Skeletal muscle satellite cell (primary cell): ENCODE results near the gene TNFRSF6B.
"Not testable (repeated sequence)": the region's sequence is repeated elsewhere in the genome, so short reads cannot be mapped to it uniquely, and the experiment has no call there.

ENCODE experiments used
- H3K27me3 ChIP-seq: 2 replicates; pipeline ENCODE4 v1.7.0; 2013; ENCODE audit warnings: low read length; ENCODE audit not compliant: control insufficient read depth, insufficient read depth
- H3K36me3 ChIP-seq: 2 replicates; pipeline ENCODE4 v1.7.0; 2013; ENCODE audit warnings: mild to moderate bottlenecking, control low read depth, low read length; ENCODE audit not compliant: insufficient read depth
- H3K4me1 ChIP-seq: 2 replicates; pipeline ENCODE4 v1.7.0; 2013; ENCODE audit warnings: low read length; ENCODE audit not compliant: control insufficient read depth, insufficient read depth
- H3K4me2 ChIP-seq: 2 replicates; pipeline ENCODE4 v1.7.0; 2013; ENCODE audit warnings: mild to moderate bottlenecking, low read length
- H3K4me3 ChIP-seq: 2 replicates; pipeline ENCODE4 v1.7.0; 2013; ENCODE audit warnings: low read length
- H3K9ac ChIP-seq: 2 replicates; pipeline ENCODE4 v1.7.0; 2013; ENCODE audit warnings: mild to moderate bottlenecking, low read depth, low read length, moderate library complexity
- H3K9me3 ChIP-seq: replicated peaks from 2 replicates; pipeline ENCODE4 v1.7.0; 2013; ENCODE audit warnings: mild to moderate bottlenecking, control low read depth, low read length

Gene TNFRSF6B

DNA sequence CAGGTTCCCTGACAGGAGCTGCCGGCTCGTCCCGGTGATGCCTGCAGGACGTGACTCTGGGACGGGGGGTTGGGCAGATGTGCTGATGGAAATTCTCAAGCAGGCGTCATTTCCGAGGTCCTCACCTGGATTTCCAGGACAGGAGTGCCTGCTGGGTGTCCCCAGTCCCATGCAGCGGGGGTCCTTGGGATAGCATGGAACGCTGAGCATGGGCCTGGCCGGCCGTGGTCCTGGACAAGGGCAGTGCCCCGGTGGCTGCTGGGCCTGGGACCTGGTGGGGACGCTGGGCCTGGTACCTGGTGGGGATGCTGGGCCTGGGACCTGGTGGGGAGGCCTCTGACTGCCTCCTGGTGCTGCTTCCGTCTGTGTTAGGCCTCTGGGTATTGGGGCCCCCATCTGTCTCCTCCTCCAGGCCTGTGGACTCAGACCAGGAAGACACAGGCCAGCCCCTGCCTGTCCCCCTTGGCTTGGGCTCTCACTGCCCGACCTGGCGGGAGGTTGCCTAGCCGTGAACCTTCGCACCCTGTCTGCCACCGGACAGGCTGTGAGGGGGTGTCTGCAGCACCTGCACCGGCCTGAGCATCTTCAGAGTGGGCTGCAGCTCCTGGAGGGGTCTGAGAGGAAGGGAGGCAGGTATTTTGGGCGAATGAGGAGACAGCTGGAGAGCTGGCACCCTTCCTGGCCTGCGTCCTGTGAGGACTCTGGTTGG lies 32.2 kb upstream of the TNFRSF6B start:
- no peak overlapping the region for H3K4me3 ChIP-seq
- peaks cover 60% of the 10 kb centered on the region for H3K36me3 ChIP-seq
- no peaks in the 10 kb centered on the region for H3K9me3 ChIP-seq
- H3K4me2 ChIP-seq = no peak overlapping the region
- no peak overlapping the region for H3K9ac ChIP-seq
- peaks cover 4% of the 10 kb centered on the region for H3K4me1 ChIP-seq
- H3K27me3 ChIP-seq = no peaks in the 10 kb centered on the region

DNA sequence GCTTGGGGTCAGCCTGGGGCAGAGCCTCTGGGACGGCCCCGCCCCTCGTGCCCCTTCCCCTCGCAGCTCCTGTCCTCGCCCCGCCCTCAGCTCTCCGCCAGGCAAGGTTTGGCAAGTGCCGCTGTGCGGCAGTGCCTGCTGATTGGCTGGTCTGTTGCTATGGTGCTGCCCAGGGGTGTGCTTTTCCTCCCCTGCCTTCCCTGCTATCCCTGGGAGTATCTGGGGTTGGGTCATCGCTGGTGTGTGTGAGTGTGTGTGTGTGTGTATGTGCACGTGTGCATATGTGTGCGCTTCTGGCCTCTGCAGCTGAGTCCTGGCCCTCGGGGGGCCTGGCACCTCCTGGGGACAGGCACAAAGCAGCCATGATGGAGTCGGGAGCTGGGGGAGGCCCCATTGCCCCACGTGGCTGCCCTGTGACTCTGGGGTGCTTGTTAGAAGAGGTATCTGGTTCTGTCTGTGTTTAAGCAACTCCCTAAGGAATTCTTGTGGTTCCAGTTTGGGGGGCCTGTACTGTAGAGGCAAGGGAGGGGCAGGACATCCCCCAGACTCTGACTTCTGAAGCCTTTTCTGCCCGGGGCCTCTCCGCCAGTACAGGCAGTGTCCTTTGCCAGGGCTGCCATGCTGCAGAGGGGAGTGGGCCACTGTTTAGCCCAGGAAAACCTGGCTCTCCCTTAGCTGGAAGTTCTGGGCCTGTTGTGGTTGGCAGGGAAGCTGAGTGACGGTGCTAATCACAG lies 31.4 kb upstream of the TNFRSF6B start:
- Histone ChIP-seq H3K9ac (no peak overlapping the region), H3K4me1 (no peaks in the 10 kb centered on the region), H3K4me2 (no peak overlapping the region), H3K9me3 (no peaks in the 10 kb centered on the region), H3K36me3 (peaks cover 60% of the 10 kb centered on the region), H3K4me3 (no peak overlapping the region), H3K27me3 (no peaks in the 10 kb centered on the region)

DNA sequence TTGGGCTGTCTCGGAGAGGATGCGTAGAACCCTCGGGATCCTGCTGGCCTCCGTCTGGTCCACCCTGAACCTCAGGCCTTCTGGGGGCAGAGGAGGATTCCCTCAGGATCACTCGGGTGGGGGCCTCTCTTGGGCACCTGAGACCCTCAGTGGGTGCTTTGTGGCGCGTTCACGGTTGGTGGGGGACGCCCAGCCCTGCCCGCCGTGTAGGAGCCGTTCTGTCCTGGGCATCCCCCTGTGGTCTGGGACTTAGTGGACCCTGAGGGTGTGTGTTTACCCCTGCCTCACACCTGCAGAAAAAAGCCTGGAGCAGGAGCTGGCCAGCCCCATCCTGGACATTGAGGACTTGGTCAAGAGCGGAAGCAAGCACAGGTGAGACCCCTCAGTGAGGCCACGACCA lies 30.7 kb upstream of the TNFRSF6B start:
- Histone ChIP-seq H3K27me3 (no peaks in the 10 kb centered on the region), H3K4me1 (no peaks in the 10 kb centered on the region), H3K4me2 (no peak overlapping the region), H3K9me3 (no peaks in the 10 kb centered on the region), H3K9ac (no peak overlapping the region), H3K4me3 (no peak overlapping the region), H3K36me3 (peaks cover 57% of the 10 kb centered on the region)

DNA sequence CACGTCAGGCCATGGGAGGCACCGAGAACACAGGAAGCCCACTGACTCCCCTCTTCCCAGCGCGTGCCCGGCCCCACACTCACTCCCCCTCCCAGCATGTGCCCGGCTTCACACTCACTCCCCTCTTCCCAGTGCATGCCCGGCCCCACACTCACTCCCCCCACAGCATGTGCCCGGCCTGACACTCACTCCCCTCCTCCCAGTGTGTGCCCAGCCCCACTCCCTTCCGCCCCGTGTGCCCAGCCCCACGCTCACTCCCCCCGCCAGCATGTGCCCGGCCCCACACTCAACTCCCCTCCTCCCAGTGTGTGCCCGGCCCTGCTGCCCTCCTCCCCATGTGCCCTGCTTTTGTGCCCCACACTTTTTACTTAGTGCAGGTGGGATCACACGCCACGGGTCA lies 28.6 kb upstream of the TNFRSF6B start:
- Histone ChIP-seq H3K4me2 (no peak overlapping the region), H3K9me3 (no peaks in the 10 kb centered on the region), H3K36me3 (peaks cover 40% of the 10 kb centered on the region)

DNA sequence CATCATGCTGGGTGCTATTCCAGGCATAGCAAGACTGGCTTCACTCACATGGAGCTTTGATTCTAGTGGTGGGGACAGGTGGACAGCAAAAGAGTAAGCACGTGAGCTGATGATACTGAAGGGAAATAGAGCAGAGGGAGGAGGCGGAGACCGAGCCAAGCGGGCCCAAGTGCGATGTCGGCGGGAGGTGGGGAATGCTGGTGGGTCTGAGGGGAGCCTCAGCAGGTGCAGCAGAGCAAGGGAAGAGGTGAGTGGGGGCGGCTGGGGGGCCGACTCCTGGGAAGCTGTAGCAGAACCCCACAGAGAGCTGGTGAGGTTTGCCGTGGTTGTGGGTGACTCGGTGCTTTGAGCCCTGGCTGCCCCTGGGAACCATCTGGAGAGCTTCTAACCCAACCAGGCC lies 28.1 kb upstream of the TNFRSF6B start:
- H3K4me2 ChIP-seq = no peak overlapping the region
- H3K4me3 ChIP-seq = no peak overlapping the region
- H3K36me3 ChIP-seq = peaks cover 35% of the 10 kb centered on the region
- H3K9ac ChIP-seq = no peak overlapping the region
- no peaks in the 10 kb centered on the region for H3K9me3 ChIP-seq
- H3K27me3 ChIP-seq = no peaks in the 10 kb centered on the region
- H3K4me1 ChIP-seq = no peaks in the 10 kb centered on the region

More for the DNA sequence above, 28.6 kb upstream of the TNFRSF6B start:
- Histone ChIP-seq H3K9ac (no peak overlapping the region), H3K4me3 (no peak overlapping the region), H3K27me3 (no peaks in the 10 kb centered on the region), H3K4me1 (no peaks in the 10 kb centered on the region)

DNA sequence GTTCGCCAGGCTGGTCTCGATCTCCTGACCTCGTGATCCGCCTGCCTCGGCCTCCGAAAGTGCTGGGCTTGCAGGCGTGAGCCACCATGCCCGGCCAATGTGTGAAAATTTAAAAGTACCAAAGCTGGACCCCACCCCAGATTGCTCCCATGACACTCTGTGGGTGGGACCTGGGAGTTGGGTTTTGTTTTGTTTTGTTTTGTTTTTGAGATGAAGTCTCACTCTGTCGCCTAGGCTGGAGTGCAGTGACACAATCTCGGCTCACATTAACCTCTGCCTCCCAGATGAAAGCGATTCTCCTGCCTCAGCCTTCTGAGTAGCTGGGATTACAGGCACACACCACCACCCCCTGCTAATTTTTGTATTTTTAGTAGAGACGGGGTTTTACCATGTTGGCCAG lies 24.8 kb upstream of the TNFRSF6B start:
- not testable (repeated sequence) for H3K27me3 ChIP-seq, H3K4me1 ChIP-seq, H3K9me3 ChIP-seq, H3K4me3 ChIP-seq, H3K4me2 ChIP-seq, H3K9ac ChIP-seq
- peaks cover 37% of the 10 kb centered on the region for H3K36me3 ChIP-seq

DNA sequence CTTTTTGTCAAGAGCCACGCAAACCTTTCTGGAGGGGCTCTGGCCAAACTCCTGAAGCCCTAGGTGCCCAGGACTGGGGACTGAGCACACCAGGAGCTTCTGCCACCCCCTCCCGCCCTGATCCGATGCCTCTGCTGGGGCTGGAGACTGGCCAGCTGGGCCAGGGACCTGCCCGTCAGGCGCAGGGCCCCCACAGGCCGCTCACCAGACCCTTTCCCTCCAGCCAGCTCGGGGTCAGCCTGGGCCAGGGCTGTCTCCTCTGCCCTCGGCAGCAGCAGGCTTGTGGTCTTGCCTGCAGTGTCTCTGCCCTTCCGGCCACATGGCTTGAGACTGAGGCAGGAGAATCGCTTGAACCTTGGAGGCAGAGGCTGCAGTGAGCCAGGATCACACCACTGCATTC lies 23.8 kb upstream of the TNFRSF6B start:
- peaks cover 35% of the 10 kb centered on the region for H3K36me3 ChIP-seq
- no peaks in the 10 kb centered on the region for H3K27me3 ChIP-seq
- no peak overlapping the region for H3K4me2 ChIP-seq

DNA sequence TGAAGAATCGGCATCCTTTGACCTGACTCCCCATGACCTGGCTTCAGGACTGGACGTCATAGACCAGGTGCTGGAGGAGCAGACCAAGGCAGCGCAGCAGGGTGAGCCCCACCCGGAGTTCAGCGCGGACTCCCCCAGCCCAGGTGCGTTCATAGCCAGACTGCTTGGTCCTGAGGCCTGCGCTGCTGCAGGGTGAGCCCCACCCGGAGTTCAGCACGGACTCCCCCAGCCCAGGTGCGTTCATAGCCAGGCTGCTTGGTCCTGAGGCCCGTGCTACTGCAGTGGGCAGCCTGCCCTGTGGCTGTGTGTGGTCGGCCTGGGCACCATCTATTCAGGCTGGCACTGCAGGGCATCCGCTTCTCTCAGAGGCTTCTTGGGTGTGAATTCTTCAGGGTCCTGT lies 22.5 kb upstream of the TNFRSF6B start:
- no peak overlapping the region for H3K4me2 ChIP-seq
- peaks cover 37% of the 10 kb centered on the region for H3K36me3 ChIP-seq
- no peaks in the 10 kb centered on the region for H3K27me3 ChIP-seq
- no peaks in the 10 kb centered on the region for H3K9me3 ChIP-seq
- H3K9ac ChIP-seq = no peak overlapping the region
- no peak overlapping the region for H3K4me3 ChIP-seq
- no peaks in the 10 kb centered on the region for H3K4me1 ChIP-seq

More for the DNA sequence above, 23.8 kb upstream of the TNFRSF6B start:
- no peaks in the 10 kb centered on the region for H3K9me3 ChIP-seq
- H3K4me3 ChIP-seq = no peak overlapping the region
- no peaks in the 10 kb centered on the region for H3K4me1 ChIP-seq
- H3K9ac ChIP-seq = no peak overlapping the region

DNA sequence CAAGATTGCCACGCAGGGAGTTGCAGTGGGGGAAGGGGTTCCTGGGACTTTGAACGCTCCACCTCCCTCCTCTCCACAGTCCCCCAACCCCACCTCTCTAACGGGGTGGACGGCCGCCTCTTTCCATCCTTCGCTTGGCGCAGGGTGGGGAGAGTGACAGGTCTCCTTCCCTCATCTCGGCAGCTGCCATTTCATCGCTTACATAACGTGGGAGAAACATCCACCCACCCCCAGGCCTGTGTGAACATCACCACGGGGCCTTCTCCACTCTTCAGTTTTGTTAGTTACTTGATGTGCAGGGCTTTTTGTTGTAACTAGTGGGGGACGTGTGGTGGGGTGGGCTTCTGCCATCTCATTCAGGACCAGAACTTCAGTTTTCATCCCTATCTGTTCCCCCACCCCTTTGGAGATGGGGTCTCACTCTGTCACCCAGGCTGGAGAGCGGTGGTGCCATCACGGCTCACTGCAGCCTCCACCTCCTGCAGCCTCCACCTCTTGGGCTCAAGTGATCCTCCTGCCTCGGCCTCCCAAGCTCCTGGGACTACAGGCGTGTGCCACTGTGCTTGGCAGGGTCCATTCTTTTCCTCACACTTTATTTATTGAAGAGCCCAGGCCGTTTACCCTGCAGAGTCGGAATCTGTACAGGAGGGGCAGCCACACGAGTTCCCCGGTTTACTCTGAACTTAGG lies 20.6 kb upstream of the TNFRSF6B start:
- Histone ChIP-seq H3K27me3 (no peaks in the 10 kb centered on the region), H3K9me3 (no peaks in the 10 kb centered on the region), H3K4me3 (no peak overlapping the region), H3K4me1 (no peaks in the 10 kb centered on the region), H3K36me3 (peaks cover 38% of the 10 kb centered on the region), H3K4me2 (no peak overlapping the region), H3K9ac (no peak overlapping the region)

DNA sequence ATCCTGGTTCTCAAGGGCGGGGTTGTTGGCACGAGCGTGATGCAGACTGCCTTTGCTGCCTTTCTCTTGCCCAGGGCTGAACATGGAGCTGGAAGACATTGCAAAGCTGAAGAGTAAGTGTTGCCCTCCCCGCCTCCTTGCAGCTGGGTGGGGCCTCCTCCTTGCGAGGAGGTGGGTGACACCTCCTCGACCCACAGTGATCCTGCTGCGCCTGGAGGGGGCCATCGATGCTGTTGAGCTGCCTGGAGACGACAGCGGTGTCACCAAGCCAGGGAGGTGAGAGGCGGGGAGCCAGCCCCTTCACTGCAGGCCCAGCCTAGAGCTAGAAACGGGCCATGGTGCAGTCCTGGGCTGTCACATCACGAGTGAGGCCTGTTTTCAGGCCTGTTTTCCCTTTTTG lies 18.4 kb upstream of the TNFRSF6B start:
- H3K9me3 ChIP-seq = no peaks in the 10 kb centered on the region
- H3K4me2 ChIP-seq = no peak overlapping the region
- no peak overlapping the region for H3K4me3 ChIP-seq
- H3K36me3 ChIP-seq = peaks cover 38% of the 10 kb centered on the region
- H3K27me3 ChIP-seq = no peaks in the 10 kb centered on the region
- no peak overlapping the region for H3K9ac ChIP-seq
- peaks cover 18% of the 10 kb centered on the region for H3K4me1 ChIP-seq

DNA sequence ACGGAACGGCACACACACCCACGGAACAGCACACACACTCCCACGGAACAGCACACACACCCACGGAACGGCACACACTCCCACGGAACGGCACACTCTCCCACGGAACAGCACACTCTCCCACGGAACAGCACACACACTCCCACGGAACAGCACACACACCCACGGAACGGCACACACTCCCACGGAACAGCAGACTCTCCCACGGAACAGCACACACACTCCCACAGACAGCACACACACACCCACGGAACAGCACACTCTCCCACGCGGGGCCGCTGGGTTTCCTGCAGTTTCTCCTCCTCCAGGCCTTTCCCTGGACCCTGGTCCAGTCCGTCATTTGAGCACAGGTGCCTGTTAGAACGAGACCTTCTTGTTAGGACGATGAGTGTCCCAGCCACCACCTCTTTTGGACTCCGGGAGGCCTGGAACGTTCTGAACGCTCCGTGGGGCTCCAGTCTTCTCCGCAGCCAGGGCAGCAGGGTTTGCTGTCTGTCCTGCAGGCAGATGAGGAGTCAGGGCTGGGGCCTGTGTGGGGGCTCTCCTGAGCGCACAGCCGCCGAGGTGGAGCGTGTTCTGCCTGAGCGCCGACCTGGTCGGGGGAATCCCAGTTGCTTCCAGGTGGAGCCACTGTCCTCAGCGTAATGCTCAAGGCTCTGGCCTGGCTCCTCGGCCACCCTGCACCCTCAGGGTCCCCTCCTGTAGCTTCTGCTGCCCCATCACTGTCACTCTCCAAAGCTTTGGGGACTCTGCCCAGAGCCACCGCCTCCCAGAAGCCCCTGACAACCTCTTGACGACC lies 17.6 kb upstream of the TNFRSF6B start:
- Histone ChIP-seq H3K27me3 (no peaks in the 10 kb centered on the region), H3K9me3 (no peaks in the 10 kb centered on the region), H3K4me2 (no peak overlapping the region), H3K4me3 (no peak overlapping the region), H3K36me3 (peaks cover 38% of the 10 kb centered on the region), H3K4me1 (peaks cover 24% of the 10 kb centered on the region), H3K9ac (no peak overlapping the region)
